ENCODE data around the gene SPOCK1.

- TF ChIP-seq POLR2AphosphoS5 (IDR thresholded peaks at IDR 0.05; ENCODE audit: low read depth, low read length), result no peak
- no peak for TF ChIP-seq REST (IDR thresholded peaks at IDR 0.05; ENCODE audit: low read depth)
- no peak for TF ChIP-seq RAD21 (IDR thresholded peaks at IDR 0.05; ENCODE audit: low read depth)
These were observed 377.1 kb downstream of the SPOCK1 start for GRCh38 chr5:137122075-137122474.

All from HCT116 (cell line).